GM12891 (cell line): ENCODE results near the gene SLC8A1.

Source experiments
- PAX5 ChIP-seq: IDR thresholded peaks from 2 replicates; pipeline ENCODE4 v1.6.1; 2011; ENCODE audit warnings: low read length, moderate library complexity, mild to moderate bottlenecking; ENCODE audit not compliant: insufficient read depth, severe bottlenecking
- POLR2A ChIP-seq: IDR thresholded peaks from 2 replicates; pipeline ENCODE4 v1.6.1; 2011; ENCODE audit warnings: low read depth, low read length, control low read depth
- POLR2AphosphoS5 ChIP-seq: IDR thresholded peaks from 2 replicates; pipeline ENCODE4 v1.6.1; 2011; ENCODE audit warnings: low read depth, low read length, control low read depth
- POU2F2 ChIP-seq: IDR thresholded peaks from 2 replicates; pipeline ENCODE4 v1.6.1; 2011; ENCODE audit warnings: low read depth, mild to moderate bottlenecking, control low read depth, low read length, moderate library complexity
- TAF1 ChIP-seq: IDR thresholded peaks from 2 replicates; pipeline ENCODE4 v1.6.1; 2011; ENCODE audit warnings: low read depth, low read length, control low read depth

DNA sequence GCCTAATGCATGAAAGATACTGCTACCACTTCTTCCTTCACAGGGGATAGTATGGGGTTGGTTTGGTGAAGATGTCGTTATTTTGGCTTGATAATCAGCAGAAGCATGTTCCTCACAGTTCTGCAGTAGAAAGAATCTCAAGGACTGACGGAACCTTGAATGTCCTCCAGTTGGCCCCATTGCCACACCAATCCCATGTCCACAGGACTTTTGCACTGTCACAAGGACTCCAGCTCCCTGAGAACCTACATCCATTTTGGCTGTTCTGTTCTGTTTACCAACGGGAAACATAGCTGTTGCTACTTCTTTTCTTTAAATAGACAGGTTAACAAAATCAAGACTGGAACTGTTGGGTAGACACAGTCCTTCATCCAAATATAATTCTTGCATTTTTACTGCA lies 270.0 kb downstream of the SLC8A1 start:
- TF ChIP-seq POLR2A (no peak), PAX5 (no peak), POLR2AphosphoS5 (no peak), TAF1 (no peak), POU2F2 (no peak)
